Left renal cortex interstitium (tissue), 4 donors: Measurements from ENCODE around the gene S100A10. TPM values are rescaled to one million over a fixed set of nuclear protein-coding genes. Genes with fewer than 3 reads are reported as not detected.

Experiments used
- DNase-seq, 4 donors: peaks; one replicate each; pipeline ENCODE4 v3.0.0-alpha.2; 2013; ENCODE audit warnings: low read depth in 4 of 4, low spot score in 2 of 4, missing footprints in 1 of 4
- polyA plus RNA-seq, 4 donors: library from polyadenylated mRNA; unstranded; fragments of 120-200 nt; gene quantifications; one replicate each; pipeline ENCODE4 v1.2.1, GENCODE V29; 2013; ENCODE audit not compliant: insufficient read length in 4 of 4

Gene S100A10, protein sequence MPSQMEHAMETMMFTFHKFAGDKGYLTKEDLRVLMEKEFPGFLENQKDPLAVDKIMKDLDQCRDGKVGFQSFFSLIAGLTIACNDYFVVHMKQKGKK
- polyA plus RNA-seq = 100 to 1,000 TPM; 194 to 269 (median 233) TPM

DNA sequence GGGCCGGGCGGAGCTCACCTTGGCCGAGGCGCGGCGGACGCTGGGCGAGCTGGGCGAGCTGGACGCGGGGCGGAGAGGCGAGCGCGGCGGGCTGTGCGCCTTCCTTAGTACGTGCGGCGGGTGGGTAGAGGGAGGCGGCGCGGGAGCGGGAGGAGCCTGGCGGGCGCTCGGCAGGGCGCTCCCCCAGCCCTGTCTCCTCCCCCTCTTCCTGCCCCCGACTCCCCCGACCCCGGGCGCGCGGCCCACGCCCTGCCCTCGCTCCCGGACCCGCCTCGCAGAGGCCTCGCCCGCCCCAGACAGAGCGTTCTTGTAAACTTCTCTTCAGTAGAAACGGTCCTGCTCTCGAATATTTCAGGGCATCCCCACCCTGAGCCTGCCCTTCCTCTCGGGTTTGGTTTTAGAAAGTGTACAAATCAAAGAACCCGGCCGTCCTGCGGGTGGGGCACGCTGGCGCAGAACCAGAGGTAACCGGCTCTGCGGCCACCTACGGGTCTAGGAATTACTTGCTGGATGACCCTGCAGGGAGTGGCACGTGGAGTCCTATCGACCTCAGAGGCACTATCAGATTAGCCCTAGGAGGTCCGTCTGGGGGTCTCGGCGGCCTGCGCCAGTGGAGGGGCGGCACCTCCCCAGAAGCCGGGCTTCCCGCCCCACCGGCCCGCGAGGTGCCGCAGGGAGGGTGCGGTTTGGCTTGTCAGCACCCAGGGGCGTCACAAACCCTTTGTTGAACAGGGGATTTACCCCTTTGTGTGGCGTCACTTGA is at the start of gene S100A10:
Gene S100A10 (minus strand): TSS at position 126 of the 763 bp plus-strand sequence. CDS start 7,629 bp downstream, outside the sequence.
- DNase-seq = no peak

DNA sequence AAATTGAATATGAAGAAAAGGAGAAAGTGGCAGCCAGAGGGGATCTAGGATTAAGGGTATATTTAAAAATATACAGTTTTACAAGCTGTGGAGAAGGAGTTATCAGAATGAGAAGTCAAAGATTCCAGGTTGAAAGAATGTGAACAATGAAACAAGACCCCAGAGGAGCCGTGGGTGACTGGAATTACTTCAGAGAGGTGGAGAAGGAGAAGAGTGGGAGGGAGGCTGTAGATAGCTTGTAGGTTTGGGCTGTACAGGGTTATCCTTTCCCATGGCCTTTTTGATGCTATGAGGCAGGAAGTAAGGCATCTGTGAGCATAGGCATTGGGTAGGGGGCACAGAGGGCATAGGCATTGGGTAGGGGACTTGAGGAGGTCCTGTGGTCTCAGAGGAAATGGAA is 48.4 kb upstream of the S100A10 start:
- DNase-seq = no peak

DNA sequence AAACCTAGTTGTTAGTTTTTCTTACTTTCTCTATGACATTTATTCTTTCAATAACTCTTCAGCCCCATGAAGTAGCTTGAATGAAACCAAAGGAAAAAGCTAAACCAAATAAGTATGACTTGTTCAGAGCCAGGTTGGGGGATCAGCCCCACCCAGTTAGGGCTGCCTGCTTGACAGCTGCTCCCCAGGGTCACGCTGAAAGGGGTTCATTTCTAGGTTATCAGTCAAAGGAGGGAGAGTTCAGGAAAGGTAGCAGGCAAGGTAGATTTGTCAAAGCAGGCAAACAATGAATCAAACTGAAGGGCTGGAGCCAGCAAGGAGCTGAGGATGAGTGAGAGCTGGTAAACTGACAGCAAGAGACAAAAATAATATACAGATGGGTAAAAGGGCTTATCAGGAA is 46.2 kb upstream of the S100A10 start:
- no peak for DNase-seq

DNA sequence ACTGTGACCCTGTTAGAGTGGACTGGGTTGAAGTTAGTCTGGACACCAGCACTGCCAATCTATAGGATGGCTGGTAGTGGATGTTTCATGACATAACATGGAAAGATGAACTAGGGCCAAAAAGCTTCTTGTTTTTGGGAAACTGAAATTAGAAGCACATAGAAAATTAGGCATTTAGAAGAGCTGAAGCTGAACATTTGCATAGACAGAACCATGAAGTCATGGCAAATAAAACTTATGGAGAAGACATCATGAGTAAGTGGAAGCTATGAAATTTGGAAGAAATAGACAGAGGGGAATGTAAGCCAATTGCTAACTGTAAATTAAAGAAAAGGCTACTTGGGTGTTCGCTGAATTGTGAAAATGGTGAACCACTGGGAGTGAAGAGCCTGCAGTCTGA is 45.8 kb upstream of the S100A10 start:
- DNase-seq = no peak

DNA sequence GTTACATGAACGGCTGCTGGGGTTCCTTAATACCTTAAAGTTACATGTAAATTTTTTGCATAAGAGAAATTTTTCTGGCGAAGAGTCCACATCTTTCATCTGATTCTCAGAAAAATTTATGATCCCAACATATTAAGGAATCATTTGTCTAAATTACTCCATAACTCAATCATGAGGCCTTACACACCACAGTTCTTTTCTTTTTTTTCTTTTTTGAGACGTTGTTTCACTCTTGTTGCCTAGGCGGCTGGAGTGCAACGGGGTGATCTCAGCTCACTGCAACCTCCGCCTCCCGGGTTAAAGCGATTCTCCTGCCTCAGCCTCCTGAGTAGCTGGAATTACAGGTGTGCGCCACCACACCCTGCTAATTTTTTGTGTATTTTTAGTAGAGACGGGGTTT is 45.2 kb upstream of the S100A10 start:
- no peak for DNase-seq

DNA sequence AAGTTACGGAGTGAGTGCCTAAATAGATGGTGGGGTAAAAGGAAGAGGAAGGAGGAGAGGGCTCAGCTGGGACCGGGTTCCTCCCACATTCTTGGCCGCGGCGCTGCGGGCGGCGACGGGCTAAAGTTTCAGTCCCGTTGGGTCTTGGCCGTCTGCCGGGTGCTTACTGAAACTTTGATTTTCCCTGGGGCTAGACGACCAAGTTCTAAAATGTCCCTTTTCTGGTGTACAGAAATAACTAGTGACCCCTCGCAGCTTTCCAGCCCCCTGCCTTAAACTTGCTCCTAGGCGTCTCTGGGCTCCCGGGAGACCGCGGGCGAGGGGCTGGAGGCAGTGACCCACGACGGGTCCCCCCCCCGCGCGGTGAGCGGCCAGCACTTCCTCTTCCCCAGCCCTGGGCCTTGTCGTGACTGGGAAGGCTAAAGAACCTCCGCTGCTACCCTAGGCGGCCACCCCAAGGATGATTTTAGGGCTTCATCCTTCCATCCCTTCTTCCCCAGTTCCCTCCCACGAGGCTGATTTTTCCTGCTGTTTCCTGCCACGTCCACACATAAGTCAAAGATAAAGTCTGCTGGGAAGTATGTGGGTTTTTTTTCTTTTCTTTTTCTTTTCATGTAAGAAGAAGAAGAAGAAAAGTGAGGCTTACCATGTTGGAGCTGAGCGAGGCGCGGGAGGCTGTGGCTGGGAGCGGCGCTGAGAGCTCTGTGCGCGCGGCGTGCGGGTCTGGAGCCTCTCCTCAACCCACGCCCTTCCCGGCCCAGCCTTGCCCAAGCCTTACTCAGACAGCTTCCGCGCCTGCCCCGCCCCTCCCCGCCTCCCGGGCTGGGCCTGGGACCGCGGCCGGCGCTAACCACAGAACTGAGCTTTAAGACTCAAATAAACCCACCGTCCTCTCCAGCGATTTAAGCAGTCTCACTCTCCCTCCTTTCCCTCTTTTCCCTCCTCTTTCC is 42.9 kb upstream of the S100A10 start, which contains the start of gene S100A11:
Gene S100A11 (minus strand): TSS at position 738 of the 950 bp plus-strand sequence. CDS start 89 bp downstream, at position 649.
- DNase-seq = peak in 2 of 4 donors; percentile 52 to 65

DNA sequence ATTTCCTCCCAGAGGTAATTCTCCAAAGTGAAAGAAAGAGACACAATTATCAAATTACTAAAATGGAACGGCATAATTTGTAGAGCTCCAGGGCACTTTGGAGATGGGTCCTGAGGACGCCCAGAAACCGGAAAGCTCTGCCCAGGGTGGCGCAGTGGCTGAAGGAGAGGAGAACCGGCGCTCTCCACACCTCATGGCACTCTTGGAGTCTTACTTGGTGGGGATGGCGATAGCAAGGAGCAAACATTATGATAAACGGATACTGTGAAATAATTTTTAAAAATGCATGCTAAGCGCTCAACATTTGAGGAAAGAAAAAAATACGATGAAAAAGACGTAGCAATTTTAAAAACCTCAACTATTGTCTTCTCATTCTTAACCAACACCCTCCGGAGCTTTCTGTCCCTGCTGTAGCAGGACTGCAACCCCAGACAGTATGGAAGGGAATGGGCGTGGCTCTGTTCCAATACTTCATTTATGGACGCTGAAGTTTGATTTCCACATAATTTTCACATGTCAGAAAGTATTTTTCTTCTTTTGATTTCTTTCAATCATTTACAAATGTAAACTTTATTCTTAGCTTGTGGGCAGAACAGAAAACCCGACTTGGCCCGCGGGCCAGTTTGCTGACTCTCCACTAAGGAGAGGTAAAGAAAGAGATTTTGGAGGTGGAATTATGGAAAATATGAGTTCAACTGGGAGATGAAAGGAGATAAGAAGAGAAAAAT is 42.0 kb upstream of the S100A10 start:
- peak in 1 of 4 donors; percentile 48 for DNase-seq

DNA sequence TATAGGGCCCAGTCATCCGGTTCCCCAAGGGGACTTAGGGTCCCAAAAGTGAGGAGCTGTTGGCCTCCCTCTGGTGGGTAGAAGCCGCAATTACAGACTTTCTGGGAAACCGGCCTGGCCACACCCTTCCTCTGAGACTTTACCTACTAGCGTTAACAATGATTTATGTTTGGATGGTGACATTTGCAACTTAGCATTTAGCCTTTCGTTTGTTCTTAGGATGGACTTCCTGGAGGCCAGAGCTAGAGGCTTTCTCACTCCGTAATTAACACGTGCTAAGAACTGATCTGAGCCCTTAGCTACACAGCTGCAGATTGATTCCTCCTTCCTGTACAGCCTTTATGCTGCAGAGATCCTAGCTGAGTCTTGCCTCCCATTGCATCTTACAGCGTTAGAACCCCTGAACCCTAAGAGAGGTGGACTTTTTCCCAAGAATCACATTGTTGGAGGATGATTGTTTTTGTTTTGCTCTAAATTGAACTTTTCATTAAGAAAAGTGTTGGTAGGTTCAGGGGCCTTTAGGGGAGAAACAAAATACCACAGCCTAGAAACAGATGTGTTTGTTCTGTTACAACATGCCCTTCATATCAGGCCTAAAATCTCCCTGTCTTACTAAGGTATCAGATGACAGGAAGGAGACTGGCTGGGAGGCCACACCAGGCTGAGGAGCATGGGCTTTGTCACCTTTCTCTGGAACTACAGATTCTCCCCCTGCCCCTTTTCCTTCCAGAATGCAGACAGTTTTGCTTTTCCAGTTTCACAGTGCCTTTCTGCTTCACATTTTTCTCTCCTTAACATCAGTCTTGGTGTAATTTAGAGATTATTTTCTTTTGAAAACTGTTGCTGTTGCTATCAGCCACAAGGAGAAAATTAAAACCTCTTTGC is 41.2 kb upstream of the S100A10 start:
- DNase-seq = peak in 2 of 4 donors; percentile 41 to 42

DNA sequence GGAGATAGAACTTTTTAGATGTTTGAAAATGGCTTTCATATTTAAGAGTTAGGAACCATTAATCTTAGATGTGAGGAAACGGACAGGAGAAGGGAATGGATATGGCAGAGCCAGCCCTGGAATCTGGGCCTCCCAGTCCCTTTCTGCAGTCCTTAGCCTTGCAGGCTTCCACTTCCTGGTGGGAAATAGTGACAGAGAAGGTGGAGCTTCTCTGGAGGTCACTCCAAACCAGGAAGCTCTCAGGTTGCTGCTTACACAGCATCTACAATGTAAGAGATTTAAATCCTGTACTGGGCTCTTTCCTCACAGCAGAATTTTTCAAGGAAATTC is 40.6 kb upstream of the S100A10 start:
- no peak for DNase-seq

DNA sequence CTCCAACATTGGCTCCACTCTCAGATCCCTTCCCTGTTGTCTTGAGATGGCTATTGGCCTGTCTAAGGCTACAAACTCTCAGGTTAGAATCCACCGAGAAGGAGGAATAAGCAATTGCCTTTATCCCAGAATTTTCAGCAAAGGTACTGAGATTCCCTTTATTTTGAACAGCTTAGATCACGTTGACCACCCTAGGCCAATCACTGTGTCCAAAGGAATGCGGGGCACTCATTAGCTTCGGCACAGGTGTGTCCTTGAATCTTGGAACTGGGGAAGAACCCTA is 36.2 kb upstream of the S100A10 start:
- no peak for DNase-seq

DNA sequence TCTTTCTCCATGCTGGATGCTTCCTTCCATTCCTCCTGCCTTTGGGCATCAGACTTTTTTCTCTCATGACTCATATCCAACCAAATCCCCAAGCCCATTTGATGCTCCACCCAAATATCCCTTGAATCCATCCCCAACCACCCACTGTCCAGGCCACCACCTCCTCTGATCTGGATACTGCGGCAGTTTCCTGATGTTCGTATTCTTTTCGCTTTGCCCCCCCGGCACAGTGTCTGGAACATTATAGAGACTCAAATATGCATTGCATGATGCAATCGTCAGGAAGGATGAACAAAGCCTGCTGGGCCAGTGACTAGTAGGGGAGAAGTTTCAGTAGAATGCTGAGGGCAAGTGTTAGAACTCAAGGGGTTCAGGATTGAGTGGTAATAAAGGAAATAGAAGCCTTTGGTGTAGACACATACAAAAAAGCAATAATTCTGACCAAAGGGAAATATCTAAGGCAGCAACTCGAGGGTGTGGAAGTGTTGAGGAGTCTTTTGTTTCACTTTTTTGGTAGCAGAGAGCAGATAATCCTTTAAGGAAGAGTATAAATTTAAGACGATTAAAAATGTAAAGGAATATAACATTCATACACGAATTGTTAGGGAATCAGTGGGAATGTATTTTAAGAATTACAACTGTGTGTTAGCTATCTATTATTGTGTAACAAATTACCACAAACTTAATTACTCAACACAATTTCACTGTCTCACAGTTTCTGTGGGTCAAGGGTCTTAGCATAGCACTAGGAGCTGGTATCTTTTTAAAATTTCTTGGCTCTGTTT is 35.7 kb upstream of the S100A10 start:
- no peak for DNase-seq

DNA sequence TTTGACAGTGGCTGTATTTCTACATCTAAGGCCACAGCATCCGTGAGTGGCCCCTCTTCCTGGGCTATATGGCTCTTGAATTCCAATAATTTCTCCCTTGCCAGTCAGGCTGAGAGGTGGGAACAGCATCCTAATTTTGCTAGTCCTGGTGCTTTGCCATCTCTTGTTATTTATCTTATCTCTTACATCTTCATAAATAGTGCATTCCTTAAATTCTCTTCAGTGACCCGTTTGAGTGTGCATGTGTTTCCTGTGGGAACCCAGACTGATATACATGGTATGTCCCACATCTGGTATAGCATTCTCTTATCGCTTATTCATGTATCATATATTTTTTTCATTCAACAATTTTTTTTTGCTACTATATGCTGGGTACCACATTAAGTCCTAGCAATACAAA is 33.2 kb upstream of the S100A10 start:
- DNase-seq = no peak

DNA sequence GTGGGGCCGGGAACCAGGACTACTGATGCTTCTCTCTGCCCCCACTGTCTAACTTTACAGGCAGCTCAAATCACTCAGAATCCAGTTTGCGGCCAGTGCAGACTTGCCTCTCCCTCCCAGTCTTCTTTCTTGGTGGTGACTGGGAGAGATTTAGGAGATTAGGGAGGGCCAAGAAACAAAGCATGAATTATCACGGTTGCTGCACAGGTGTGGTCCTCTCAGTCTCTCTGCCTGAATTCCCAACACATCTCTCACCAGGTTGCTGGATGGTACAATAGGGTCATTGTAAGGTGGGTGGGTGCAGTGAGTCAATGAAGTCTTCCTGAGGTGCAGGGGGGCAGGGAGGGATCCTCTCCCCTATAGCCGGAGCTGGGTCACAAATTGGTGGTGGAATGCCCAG is 30.6 kb upstream of the S100A10 start:
- DNase-seq = no peak

DNA sequence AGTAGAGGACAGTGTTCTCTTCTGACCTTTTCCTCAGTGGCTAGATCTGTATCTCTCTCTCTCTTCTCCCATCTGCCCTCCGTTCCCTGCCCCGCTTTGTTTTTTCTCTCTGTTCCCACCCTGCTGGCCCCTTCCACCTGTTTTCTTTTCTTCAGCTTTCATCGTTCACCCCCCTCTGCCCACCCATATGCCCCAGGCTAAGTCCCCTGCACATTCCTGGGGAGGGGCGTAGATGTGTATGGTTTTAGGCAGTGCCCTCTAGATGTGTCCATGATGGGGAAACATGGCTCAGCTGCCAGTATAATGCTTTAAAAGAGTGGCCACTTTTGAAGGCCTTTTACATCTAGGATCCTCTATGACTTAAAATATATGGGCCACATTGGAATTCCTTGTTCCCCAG is 29.6 kb upstream of the S100A10 start:
- no peak for DNase-seq

DNA sequence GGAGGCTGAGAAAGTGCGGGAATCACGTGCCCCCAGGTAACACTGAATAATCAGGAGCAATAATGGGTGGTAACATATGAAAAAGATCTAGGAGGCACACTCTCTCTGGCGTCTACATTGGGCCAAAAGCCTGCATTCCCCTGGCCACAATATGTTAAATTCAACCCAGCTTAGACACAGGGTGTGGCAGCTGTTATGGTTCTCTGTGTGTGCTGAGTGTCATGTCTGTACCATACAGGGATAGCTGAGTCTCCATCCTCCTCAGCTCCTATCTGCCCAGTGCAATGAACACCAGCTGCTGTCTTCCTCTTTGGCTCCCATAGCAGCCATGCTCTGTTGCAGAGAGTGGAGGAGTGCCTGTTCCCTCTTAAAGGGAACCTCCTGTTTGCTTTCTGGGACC is 28.8 kb upstream of the S100A10 start:
- no peak for DNase-seq

DNA sequence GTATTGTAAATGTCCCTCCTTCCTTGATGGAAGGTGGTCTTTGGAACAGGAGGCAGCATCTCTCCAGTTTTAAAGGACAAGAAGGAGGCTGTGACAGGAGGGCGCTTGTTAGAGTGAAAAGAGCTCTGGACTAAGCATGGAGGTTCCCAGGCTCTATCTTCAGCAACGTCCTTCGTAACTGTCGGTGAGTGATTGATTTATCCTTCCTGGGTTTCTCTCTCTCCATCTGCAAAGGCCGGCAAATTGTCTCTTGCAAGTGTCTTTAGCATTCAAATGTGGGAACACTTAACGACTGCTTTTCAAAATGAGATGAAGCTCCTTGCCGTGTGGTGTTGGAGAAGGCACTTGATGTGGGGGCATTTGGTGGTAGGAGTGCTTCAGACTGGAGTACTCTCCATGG is 27.9 kb upstream of the S100A10 start:
- no peak for DNase-seq

DNA sequence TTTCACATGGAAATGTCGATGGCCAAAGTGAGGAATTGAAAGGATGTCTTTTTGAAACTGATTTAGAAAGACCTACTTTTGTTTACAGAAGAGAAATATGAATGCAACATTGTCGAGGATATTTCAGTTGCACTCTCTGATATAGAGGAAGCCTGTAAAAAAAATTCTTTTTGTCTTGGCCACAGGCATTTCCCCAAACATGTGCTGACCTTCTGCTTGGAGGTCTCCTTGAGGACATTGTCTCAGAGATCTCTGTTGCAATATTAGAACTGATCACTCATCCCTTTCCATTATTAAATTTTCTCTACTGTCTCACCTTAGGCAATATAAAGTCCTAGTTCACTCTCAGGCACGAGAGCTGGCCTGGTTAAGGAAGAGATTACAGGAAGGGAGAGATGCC is 27.2 kb upstream of the S100A10 start:
- DNase-seq = no peak

DNA sequence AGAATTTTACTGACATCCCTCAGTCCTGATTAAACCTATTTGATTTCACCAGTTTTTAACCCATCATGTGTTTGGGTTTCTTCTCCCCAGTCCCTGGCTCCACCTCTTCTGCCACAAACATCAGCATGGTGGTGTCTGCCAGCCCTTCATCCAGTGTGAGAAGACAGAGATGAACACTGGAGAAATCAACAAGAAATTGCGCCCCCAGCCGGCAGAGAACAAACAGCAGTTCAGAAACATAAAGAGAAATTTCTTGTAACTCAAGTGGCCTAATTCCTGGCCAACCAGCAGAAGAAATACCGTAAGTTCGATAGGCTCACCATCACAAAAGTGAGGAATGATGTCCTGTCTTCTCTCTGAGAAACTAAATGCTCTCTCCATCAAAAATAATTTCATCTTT is 24.9 kb upstream of the S100A10 start:
- DNase-seq = no peak

DNA sequence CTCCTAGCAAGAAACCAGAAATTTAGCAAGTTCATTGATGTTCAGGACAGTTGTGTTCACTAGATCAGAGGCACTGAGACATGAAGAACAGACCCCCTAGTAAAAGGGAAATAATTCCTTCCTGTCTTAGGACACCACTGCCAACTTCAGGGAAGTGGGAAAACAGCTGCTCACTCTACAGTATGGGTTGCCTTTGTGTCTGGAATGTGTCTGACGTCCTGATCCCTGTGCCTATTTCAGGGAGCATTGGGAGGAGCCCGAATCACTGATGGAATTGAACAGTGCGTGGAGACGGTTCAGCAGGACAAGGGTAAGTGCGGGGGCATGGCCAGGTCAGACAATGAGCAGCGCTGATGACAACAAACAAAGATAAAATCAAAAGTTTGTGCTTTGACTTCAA is 22.1 kb upstream of the S100A10 start:
- no peak for DNase-seq
